CD8-positive, alpha-beta memory T cell (primary cell): ENCODE measurements around the gene GTF2H1. TPM values are rescaled to one million over a fixed set of nuclear protein-coding genes. Genes with fewer than 3 reads are reported as not detected.

Experiments used
- CTCF ChIA-PET: fragments of 350-600 bp; sonication (Branson Sonifier 250); formaldehyde crosslinking; loops from one replicate; lab custom pipeline; 2021; ENCODE audit warnings: antibody characterized with exemption; lab: Charles Lee
- POLR2A ChIA-PET: fragments of 350-600 bp; sonication (Branson Sonifier 250); formaldehyde crosslinking; loops from one replicate; lab custom pipeline; 2021; ENCODE audit warnings: antibody characterized with exemption; lab: Charles Lee
- DNase-seq, 5 donors: peaks; one replicate each; pipeline versions ENCODE4 v3.0.0 to v3.0.0-alpha.2; 2020 to 2022; ENCODE audit warnings: mixed read lengths in 1 of 5
- H3K27ac ChIP-seq: one replicate; pipeline ENCODE4 v1.7.0; 2013; ENCODE audit warnings: low read depth, mild to moderate bottlenecking, low read length, moderate library complexity
- H3K27me3 ChIP-seq: 2 replicates; pipeline ENCODE4 v1.7.0; 2013; ENCODE audit warnings: low read length, mild to moderate bottlenecking; ENCODE audit not compliant: insufficient read depth, poor library complexity, severe bottlenecking
- H3K36me3 ChIP-seq: 2 replicates; pipeline ENCODE4 v1.7.0; 2013; ENCODE audit warnings: mild to moderate bottlenecking, low read length, moderate library complexity; ENCODE audit not compliant: insufficient read depth
- H3K4me1 ChIP-seq: 2 replicates; pipeline ENCODE4 v1.7.0; 2013; ENCODE audit warnings: mild to moderate bottlenecking, low read length, moderate library complexity; ENCODE audit not compliant: insufficient read depth
- H3K4me3 ChIP-seq: 2 replicates; pipeline ENCODE4 v1.7.0; 2013; ENCODE audit warnings: mild to moderate bottlenecking, low read length
- H3K9me3 ChIP-seq: 2 replicates; pipeline ENCODE4 v1.7.0; 2013; ENCODE audit warnings: mild to moderate bottlenecking, low read length
- H3K27ac Mint-ChIP-seq, 8 donors: one replicate each; pipeline ENCODE4 v1.8.0; 2020 to 2021; ENCODE audit warnings: mixed read lengths in 8 of 8, mild to moderate bottlenecking in 6 of 8, inconsistent platforms in 3 of 8, moderate library complexity in 3 of 8
- H3K27me3 Mint-ChIP-seq, 2 donors: one replicate each; pipeline ENCODE4 v1.8.0; 2020 to 2021; ENCODE audit warnings: mixed read lengths in 2 of 2, mild to moderate bottlenecking in 1 of 2, moderate library complexity in 1 of 2
- H3K36me3 Mint-ChIP-seq, 3 donors: one replicate each; pipeline ENCODE4 v1.8.0; 2020 to 2021; ENCODE audit warnings: mixed read lengths in 3 of 3, inconsistent platforms in 1 of 3, mild to moderate bottlenecking in 1 of 3
- H3K4me1 Mint-ChIP-seq, 3 donors: one replicate each; pipeline ENCODE4 v1.8.0; 2020 to 2021; ENCODE audit warnings: mixed read lengths in 3 of 3, inconsistent platforms in 1 of 3, mild to moderate bottlenecking in 1 of 3
- H3K4me3 Mint-ChIP-seq, 7 donors: one replicate each; pipeline ENCODE4 v1.8.0; 2020 to 2021; ENCODE audit warnings: mixed read lengths in 7 of 7, mild to moderate bottlenecking in 6 of 7, moderate library complexity in 4 of 7, inconsistent platforms in 2 of 7
- H3K9me3 Mint-ChIP-seq, 5 donors: one replicate each; pipeline ENCODE4 v1.8.0; 2020 to 2022; ENCODE audit warnings: mixed read lengths in 5 of 5, mild to moderate bottlenecking in 3 of 5, moderate library complexity in 2 of 5, inconsistent platforms in 1 of 5
- polyA plus RNA-seq: library from polyadenylated mRNA; unstranded; fragments of 300-500 nt; fragmentation: Illumina TruSeq; gene quantifications from one replicate; pipeline ENCODE4 v1.2.3, GENCODE V29; 2021
- total RNA-seq, 2 experiments: library from RNA; stranded (reverse); gene quantifications; one replicate each; pipeline ENCODE4 v1.2.3, GENCODE V29; 2021

GTF2H1 gene
- total and polyA plus RNA-seq, 3 experiments from 2014 or later: 37.4 to 62.0 (median 60.3) TPM

DNA sequence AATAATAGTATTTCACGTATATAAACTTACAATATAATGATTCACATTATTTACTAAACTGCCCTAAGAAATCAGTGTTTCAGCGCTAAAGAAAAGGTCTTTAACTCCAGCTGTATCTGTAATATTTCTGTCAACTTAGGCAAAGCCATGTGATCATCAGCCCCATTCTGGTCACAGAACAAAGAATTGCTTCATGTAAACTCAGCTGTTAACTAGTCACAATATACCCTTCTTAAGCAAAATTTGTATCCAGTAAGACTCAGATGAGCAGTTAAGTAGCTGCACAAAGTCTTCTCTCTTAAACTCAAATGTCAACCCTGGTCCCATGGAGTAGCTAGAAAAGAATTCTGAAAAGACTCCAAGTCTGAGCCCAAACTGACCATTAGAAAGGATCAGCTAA is 27.1 kb upstream of the GTF2H1 start:
- Histone ChIP-seq H3K36me3 (peaks cover 34% of the 10 kb centered on the region), H3K4me1 (no peaks in the 10 kb centered on the region), H3K9me3 (no peaks in the 10 kb centered on the region), H3K27me3 (no peaks in the 10 kb centered on the region), H3K4me3 (no peak overlapping the region), H3K27ac (no peak overlapping the region)
- ChIA-PET CTCF (interaction anchor here (1.1 kb wide), 1 partner anchor 19 kb away, joined by 4 read pairs; no protein-coding TSS in a partner anchor), POLR2A (no interaction called here)
- H3K27me3 Mint-ChIP-seq: no peaks in the 10 kb centered on the region
- no peaks in the 10 kb centered on the region for H3K4me1 Mint-ChIP-seq
- H3K4me3 Mint-ChIP-seq: no peak overlapping the region
- H3K36me3 Mint-ChIP-seq: peaks cover 34 to 86% (median 43%) of the 10 kb centered on the region in 3 donors
- no peaks in the 10 kb centered on the region for H3K9me3 Mint-ChIP-seq
- H3K27ac Mint-ChIP-seq: no peak overlapping the region
- no peak for DNase-seq

DNA sequence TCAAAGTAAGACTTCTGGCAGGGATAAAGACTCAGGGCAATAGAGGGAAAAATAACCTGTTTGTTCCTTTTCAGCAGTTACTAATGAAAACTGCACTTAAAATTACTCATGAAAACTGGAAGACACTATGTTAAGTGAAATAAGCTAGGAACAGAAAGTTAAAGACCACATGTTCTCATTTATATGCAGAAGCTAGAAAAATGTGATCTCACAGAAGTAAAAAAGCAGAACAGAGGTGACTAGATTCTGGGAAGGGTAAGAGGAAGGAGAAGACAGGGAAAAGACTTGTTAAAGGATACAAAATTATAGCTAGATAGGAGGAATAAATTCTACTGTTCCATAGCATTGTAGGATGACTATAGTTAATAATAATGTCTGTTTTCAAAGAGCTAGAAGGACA is 22.6 kb upstream of the GTF2H1 start:
- POLR2A ChIA-PET: no interaction called here

DNA sequence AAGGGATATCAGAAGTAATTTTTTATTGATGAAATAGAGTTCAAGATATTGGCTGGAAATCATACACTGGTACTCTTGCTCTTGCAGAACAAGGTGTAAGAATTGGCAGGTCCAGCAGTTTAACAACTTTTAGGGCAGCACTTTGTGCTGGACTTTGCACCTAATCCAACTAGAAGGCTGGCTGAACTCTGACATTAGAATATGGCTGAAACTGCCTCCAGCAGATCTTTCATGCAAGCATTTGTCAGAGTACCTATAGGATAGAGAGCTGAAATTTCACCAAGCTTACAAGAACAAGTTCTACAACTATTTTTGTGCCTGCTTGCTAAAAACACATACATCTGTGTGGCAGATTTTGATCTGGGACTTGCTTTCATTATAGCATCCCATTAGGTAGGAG is 17.6 kb upstream of the GTF2H1 start:
- Mint-ChIP-seq H3K27me3 (no peaks in the 10 kb centered on the region), H3K36me3 (peaks cover 8 to 85% (median 18%) of the 10 kb centered on the region in 3 donors), H3K4me3 (no peak overlapping the region), H3K9me3 (no peaks in the 10 kb centered on the region), H3K4me1 (no peaks in the 10 kb centered on the region), H3K27ac (no peak overlapping the region)
- DNase-seq: no peak
- no peaks in the 10 kb centered on the region for H3K27me3 ChIP-seq
- no peaks in the 10 kb centered on the region for H3K4me1 ChIP-seq
- H3K27ac ChIP-seq: no peak overlapping the region
- H3K9me3 ChIP-seq: no peaks in the 10 kb centered on the region
- peaks cover 24% of the 10 kb centered on the region for H3K36me3 ChIP-seq
- POLR2A ChIA-PET: interaction anchor here (0.8 kb wide), 1 partner anchor 43 kb away, joined by 10 read pairs; no protein-coding TSS in a partner anchor
- H3K4me3 ChIP-seq: no peak overlapping the region
- CTCF ChIA-PET: no interaction called here

More for the DNA sequence above, 22.6 kb upstream of the GTF2H1 start:
- Histone ChIP-seq H3K4me3 (no peak overlapping the region), H3K27ac (no peak overlapping the region), H3K9me3 (no peaks in the 10 kb centered on the region), H3K36me3 (peaks cover 32% of the 10 kb centered on the region), H3K4me1 (no peaks in the 10 kb centered on the region), H3K27me3 (no peaks in the 10 kb centered on the region)
- Mint-ChIP-seq H3K36me3 (peaks cover 25 to 84% (median 25%) of the 10 kb centered on the region in 3 donors), H3K27ac (no peak overlapping the region), H3K4me3 (no peak overlapping the region), H3K9me3 (no peaks in the 10 kb centered on the region), H3K27me3 (no peaks in the 10 kb centered on the region), H3K4me1 (no peaks in the 10 kb centered on the region)
- DNase-seq: no peak
- CTCF ChIA-PET: no interaction called here

DNA sequence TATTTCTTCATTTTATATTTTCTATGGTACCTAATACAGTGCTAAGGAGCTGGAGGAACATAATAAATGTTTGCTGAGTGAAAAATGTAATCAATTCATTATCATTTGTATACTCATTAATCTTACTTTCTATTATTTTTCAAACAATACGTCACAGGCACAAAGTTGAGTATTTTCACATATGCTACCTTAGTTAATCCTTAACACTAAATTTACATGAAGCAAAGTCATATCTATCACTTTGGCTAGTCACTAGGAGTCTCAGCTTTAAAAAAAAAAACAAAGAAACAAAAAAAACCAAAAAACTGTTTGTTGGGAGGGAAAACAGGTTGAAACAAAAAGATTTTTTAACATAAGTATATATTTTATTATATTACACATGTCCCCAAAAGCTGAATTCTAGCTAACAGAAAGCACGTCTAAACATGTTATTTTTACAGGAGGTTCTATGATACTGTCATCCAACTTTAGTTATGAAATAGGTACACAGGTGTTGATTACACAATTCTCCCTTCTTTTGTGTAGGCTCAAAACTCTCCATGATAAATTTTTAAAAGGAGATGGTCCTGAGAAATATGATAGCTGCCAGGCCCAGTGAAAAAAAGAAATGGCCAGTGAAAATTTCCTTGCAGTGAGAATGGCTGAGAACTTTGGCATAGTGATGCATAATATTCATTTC is 14.8 kb upstream of the GTF2H1 start:
- no peaks in the 10 kb centered on the region for H3K9me3 Mint-ChIP-seq
- Histone ChIP-seq H3K36me3 (peaks cover 33% of the 10 kb centered on the region), H3K27ac (no peak overlapping the region), H3K4me1 (no peaks in the 10 kb centered on the region), H3K27me3 (no peaks in the 10 kb centered on the region), H3K9me3 (no peaks in the 10 kb centered on the region), H3K4me3 (no peak overlapping the region)
- ChIA-PET POLR2A (no interaction called here), CTCF (interaction anchor here (0.7 to 1.3 kb wide), 2 partner anchors 9 to 10 kb away, joined by 3 read pairs; no protein-coding TSS in a partner anchor)
- H3K27me3 Mint-ChIP-seq: no peaks in the 10 kb centered on the region
- no peak overlapping the region for H3K27ac Mint-ChIP-seq
- no peak for DNase-seq
- H3K4me3 Mint-ChIP-seq: no peak overlapping the region
- H3K36me3 Mint-ChIP-seq: peaks cover 12 to 82% (median 26%) of the 10 kb centered on the region in 3 donors
- peaks cover 0 to 5% (median 3%) of the 10 kb centered on the region in 3 donors for H3K4me1 Mint-ChIP-seq

DNA sequence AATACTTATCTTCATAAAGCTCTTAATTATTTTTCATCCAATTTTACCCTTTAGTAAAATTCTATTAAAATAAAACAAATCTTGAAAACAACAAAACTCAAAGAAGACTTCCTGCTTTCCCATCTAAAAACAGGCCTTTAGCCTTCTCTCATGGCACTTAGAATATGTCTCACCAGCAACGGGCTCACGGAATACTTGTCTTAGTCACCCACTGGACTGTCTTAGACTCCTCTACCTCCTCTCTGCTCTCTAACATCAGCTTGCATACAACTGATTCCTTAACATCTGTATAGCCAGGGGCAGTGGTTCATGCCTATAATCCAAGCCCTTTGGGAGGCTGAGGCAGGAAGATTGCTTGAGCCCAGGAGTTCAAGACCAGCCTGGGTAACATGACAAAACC is 14.1 kb upstream of the GTF2H1 start:
- no peaks in the 10 kb centered on the region for H3K27me3 Mint-ChIP-seq
- H3K9me3 Mint-ChIP-seq: no peaks in the 10 kb centered on the region
- ChIA-PET POLR2A (no interaction called here), CTCF (interaction anchor here (0.7 kb wide), 1 partner anchor 11 kb away, joined by 3 read pairs; no protein-coding TSS in a partner anchor)
- peak overlapping the region in 2 of 8 donors; percentile 29 to 33 for H3K27ac Mint-ChIP-seq
- no peak overlapping the region for H3K4me3 ChIP-seq
- H3K27me3 ChIP-seq: no peaks in the 10 kb centered on the region
- H3K4me1 ChIP-seq: no peaks in the 10 kb centered on the region
- no peaks in the 10 kb centered on the region for H3K9me3 ChIP-seq
- H3K4me1 Mint-ChIP-seq: peaks cover 0 to 6% (median 5%) of the 10 kb centered on the region in 3 donors
- H3K27ac ChIP-seq: no peak overlapping the region
- no peak overlapping the region for H3K4me3 Mint-ChIP-seq
- peaks cover 33% of the 10 kb centered on the region for H3K36me3 ChIP-seq
- DNase-seq: no peak
- H3K36me3 Mint-ChIP-seq: peaks cover 12 to 84% (median 26%) of the 10 kb centered on the region in 3 donors

DNA sequence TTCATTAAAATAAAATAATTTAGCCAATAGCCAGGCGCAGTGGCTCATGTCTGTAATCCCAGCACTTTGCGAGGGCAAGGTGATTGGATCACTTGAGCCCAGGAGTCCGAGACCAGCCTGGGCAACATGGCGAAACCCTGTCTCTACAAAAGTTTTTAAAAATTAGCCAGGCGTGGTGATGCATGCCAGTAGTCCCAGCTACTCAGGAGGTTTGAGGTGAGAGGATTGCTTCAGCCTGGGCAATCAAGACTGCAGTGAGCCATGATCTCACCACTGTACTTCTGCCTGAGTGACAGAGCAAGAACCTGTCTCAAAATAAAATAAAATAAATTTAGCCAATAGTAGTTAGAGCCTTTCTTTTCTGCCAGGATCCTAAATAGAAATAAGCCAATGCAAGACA is 12.7 kb upstream of the GTF2H1 start:
- H3K36me3 ChIP-seq: peaks cover 29% of the 10 kb centered on the region
- no peaks in the 10 kb centered on the region for H3K9me3 Mint-ChIP-seq
- CTCF ChIA-PET: no interaction called here
- H3K36me3 Mint-ChIP-seq: peaks cover 12 to 80% (median 26%) of the 10 kb centered on the region in 3 donors
- H3K27me3 ChIP-seq: no peaks in the 10 kb centered on the region
- POLR2A ChIA-PET: no interaction called here
- no peaks in the 10 kb centered on the region for H3K27me3 Mint-ChIP-seq
- DNase-seq: no peak
- no peaks in the 10 kb centered on the region for H3K9me3 ChIP-seq
- H3K27ac Mint-ChIP-seq: peak overlapping the region in 1 of 8 donors; percentile 15
- no peaks in the 10 kb centered on the region for H3K4me1 ChIP-seq
- H3K4me3 Mint-ChIP-seq: no peak overlapping the region
- H3K4me3 ChIP-seq: no peak overlapping the region
- peaks cover 0 to 9% (median 5%) of the 10 kb centered on the region in 3 donors for H3K4me1 Mint-ChIP-seq
- H3K27ac ChIP-seq: no peak overlapping the region

DNA sequence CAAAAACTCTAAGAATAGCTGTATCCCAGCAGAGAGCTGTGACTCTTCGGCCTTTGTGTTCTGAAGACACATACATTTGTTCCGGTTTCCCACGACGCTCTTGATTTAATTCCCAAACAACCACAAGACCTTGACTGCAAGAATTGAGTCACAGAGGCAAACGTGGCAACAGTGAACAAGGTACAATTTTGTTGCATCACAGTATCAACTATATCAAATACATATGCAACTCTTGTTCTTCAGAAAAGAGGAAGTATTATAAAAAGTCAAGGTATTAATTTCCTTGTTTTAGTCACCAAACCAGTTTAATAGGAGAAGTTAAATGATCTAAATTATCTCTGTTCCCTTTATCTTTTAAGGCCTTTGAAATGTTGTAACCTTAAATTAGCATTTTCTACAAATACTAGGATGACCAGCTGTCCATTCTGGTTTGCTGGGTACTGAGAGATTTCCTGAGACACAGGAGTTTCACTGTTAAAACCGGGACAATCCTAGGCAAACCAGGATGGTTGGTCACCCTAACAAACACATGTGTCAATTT is 11.5 kb upstream of the GTF2H1 start:
- ChIA-PET POLR2A (no interaction called here), CTCF (interaction anchor here (2.1 kb wide), 1 partner anchor 10 kb away, joined by 5 read pairs; no protein-coding TSS in a partner anchor)
- no peaks in the 10 kb centered on the region for H3K9me3 ChIP-seq
- no peak for DNase-seq
- no peaks in the 10 kb centered on the region for H3K27me3 ChIP-seq
- H3K36me3 Mint-ChIP-seq: peaks cover 12 to 77% (median 26%) of the 10 kb centered on the region in 3 donors
- H3K27me3 Mint-ChIP-seq: no peaks in the 10 kb centered on the region
- no peaks in the 10 kb centered on the region for H3K9me3 Mint-ChIP-seq
- peak overlapping the region in 1 of 8 donors; percentile 8 for H3K27ac Mint-ChIP-seq
- no peaks in the 10 kb centered on the region for H3K4me1 ChIP-seq
- H3K27ac ChIP-seq: no peak overlapping the region
- peaks cover 3 to 13% (median 5%) of the 10 kb centered on the region in 3 donors for H3K4me1 Mint-ChIP-seq
- peaks cover 27% of the 10 kb centered on the region for H3K36me3 ChIP-seq
- H3K4me3 Mint-ChIP-seq: no peak overlapping the region
- no peak overlapping the region for H3K4me3 ChIP-seq

DNA sequence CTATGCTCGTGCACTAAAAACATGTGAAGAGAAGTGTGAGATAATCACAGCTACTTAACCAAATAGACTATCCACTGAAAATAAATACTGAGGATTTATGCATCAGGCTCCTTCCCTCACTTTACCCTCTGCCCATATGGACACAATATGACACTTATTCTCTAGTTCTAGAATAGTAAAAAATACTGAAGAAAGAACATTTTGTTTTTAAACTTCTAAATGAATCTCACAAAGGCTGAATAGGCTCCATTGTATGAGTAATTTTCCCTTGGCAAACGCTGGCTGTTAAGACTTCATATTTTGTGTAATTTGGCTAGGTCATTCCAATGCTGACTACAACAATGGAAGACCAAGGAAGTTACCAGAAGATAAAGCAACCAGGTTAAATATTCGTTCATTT is 10.4 kb upstream of the GTF2H1 start:
- H3K4me1 Mint-ChIP-seq: peaks cover 3 to 13% (median 5%) of the 10 kb centered on the region in 3 donors
- Histone ChIP-seq H3K4me3 (no peak overlapping the region), H3K27me3 (no peaks in the 10 kb centered on the region), H3K27ac (no peak overlapping the region), H3K36me3 (peaks cover 31% of the 10 kb centered on the region), H3K9me3 (no peaks in the 10 kb centered on the region), H3K4me1 (no peaks in the 10 kb centered on the region)
- H3K4me3 Mint-ChIP-seq: no peak overlapping the region
- DNase-seq: no peak
- H3K27ac Mint-ChIP-seq: no peak overlapping the region
- ChIA-PET CTCF (interaction anchor here (2.1 kb wide), 1 partner anchor 9 kb away, joined by 5 read pairs; no protein-coding TSS in a partner anchor), POLR2A (no interaction called here)
- no peaks in the 10 kb centered on the region for H3K9me3 Mint-ChIP-seq
- H3K27me3 Mint-ChIP-seq: no peaks in the 10 kb centered on the region
- H3K36me3 Mint-ChIP-seq: peaks cover 12 to 72% (median 20%) of the 10 kb centered on the region in 3 donors
